ENCODE data around the gene ZNF579.
A peak's percentile ranks its signal among the peaks of the same experiment; 100 is the strongest.
"Not testable (repeated sequence)": the region's sequence is repeated elsewhere in the genome, so short reads cannot be mapped to it uniquely, and the experiment has no call there.

Gene ZNF579

DNA sequence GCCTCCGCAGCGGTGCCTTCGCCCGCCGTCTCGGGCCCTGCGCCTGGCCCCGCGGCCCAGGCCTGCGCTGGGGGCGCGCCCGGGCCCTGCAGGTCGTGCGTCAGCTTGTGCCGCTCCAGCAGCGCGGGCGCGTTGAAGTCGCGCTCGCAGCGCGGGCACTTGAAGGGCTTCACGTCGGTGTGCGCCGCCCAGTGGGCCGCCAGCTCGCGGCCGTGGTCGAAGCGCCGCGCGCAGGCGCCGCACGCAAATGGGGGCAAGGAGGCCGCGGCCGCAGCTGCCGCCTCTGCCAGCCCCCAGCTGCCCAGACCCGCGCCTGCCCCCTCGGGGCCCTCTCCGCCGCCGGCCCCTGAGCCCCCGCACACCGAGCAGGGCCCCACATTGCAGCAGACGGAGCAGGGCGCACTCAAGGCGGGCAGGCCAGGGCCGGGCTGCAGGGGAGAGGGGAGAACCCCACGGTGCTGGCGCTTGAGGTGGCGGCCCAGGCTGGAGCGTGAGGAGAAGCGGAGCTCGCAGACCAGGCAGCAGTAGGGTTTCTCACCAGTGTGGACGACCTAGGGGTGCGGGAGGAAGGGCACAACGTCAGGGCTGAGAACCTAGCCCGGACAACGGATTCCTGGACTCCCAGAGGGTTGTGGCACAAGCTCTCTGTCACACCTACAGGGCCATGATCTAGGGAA is 12.6 kb upstream of the ZNF579 start:
- no peak for DNase-seq (ENCODE audit: low read depth)

DNA sequence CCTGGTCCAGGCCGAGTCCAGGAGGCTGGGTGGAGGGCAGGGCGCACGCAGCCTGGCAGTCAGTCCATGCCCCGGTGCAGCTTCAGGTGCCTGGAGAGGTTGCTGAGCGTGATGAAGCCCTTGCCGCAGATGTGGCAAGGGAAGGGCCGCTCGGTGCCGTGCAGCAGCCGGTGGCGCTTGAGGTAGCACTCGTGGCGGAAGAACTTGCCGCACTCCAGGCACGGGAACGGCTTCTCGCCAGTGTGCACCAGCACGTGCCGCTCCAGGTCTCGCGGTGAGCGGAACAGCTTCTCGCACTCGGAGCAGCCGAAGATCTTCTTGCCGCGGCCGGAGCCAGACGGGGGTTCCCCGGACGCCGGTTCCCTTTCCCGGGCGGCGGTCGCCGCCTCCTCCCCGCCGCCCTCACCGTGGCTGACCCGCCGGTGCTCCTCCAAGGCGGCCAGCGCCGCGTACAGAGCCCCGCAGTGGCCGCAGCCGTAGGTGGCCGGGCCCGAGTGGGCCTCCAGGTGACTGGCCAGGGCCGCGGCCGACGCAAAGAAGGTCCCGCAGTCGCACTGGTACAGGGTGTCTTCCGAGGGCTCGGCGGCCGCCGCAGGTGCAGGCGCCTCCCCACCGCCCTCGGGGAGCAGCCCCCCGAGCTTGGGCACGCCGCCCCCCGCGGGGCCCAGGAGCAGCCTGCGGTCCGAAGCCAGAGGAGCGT is 11.9 kb upstream of the ZNF579 start:
- DNase-seq (ENCODE audit: low read depth): no peak

- DNase-seq (ENCODE audit: low read depth): no peak
These were observed 10.9 kb upstream of the ZNF579 start for GRCh38 chr19:55591555-55591954.

- DNase-seq (ENCODE audit: low read depth): no peak
These were observed 10.0 kb upstream of the ZNF579 start for GRCh38 chr19:55590617-55591016.

DNA sequence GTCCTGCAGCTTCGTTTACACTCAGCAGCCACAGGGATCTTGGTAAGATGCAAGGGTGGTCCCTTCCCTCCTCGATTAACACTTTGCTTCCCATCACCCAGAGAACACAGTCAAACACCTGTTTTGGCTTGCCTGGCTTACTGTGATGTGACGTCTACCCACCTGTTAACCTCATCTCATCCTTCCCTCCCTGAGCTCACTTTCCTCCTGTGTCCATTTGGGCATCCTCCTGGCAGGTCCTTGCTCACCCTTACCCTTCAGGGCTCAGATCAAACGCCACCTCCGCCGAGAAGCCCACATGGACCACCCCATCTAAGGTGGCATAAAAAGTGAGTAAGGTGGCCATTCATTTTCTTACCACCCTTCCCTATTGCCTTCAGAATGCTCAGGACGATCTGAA is 9.5 kb upstream of the ZNF579 start:
- DNase-seq (ENCODE audit: low read depth): no peak

DNA sequence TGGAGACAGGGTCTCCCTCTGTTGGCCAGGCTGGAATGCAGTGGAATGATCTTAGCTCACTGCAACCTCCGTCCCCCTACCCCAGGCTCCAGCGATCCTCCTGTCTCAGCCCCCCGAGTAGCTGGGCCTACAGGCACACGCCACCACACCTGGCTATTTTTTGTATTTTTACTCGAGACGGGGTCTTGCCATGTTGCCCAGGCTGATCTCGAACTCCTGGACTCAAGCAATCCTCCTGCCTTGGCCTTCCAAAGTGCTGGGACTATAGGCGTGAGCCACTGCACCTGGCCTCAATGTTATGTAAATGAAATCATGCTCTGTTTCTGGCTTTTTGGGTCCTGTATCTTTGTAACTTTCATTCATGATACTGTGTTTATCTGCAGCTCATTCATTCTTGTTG is 8.1 kb upstream of the ZNF579 start:
- no peak for DNase-seq (ENCODE audit: low read depth)

GRCh38 chr19:55586976-55587668 is 6.5 kb upstream of the ZNF579 start:
- DNase-seq (ENCODE audit: low read depth): peak; percentile 84

- DNase-seq (ENCODE audit: low read depth): no peak
These were observed 5.2 kb upstream of the ZNF579 start for GRCh38 chr19:55585658-55586339.

GRCh38 chr19:55584871-55585270 is 4.2 kb upstream of the ZNF579 start:
- DNase-seq (ENCODE audit: low read depth): no peak

DNA sequence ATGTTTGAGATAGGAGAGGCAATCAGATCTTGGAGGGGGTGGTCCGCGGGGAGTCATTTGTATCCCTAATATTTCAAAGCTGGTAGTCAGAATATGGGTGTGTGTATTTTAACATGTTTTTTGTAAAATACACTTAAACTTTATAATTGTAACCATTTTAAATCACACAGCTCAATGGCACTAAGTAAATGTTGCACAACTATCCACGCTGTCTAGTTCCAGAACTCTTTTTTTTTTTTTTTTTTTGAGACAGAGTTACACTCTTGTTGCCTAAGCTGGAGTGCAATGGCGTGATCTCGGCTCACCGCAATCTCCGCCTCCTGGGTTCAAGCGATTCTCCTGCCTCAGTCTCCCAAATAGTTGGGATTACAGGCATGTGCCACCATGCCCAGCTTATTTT is 3.2 kb upstream of the ZNF579 start:
- not testable (repeated sequence) for DNase-seq (ENCODE audit: low read depth)

GRCh38 chr19:55582284-55582683 is 1.6 kb upstream of the ZNF579 start:
- not testable (repeated sequence) for DNase-seq (ENCODE audit: low read depth)

DNA sequence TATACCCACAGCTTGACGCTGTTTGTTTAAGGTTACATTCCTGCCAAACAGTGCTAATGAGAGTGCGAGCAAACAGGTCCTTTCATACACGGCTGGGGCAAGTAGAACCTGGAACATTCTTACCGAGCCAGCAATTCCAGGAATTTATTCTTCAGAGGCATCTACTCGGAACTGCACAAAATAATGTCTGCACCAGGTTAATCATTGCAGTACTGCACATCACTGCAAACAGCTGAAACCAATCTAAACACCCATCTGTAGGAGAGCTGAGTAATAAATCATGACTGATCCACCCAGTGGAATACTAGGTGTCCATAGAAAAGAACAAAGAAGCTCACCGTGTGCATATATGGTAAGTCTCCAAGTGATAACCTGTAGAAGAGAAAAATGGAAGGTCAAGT is 1.2 kb upstream of the ZNF579 start:
- DNase-seq (ENCODE audit: low read depth): no peak

DNA sequence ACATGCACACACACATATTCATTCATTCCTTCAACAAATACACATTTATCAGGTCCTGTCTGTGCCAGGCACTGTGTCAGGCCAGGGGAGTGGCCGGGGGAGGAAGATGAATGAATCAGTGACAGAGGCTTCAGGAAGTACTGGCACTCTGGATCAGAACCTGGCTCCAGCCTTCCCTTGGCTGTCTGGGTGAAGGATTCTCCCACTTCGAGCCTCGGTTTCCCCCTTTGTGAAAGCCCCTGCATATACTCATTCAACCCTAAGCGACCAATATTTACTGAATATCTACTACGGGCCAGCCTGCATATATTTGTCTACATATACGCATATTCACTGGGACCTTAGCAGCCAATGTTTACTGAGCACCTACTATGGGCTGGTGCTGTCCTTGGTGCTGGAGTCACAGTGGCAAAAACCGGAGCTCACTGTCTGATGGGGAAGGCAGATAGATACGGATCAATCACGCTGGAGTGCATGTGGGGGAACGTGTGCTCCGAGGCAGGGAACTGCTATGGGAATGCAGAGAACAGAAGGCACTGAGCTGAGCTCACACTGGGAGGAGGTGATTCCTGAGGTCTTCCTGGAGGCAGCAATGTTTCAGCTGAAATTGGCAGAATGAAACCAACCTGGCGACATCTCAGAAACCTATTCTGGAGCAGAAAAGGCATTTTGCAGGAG is 636 bp upstream of the ZNF579 start:
- no peak for DNase-seq (ENCODE audit: low read depth)

DNA sequence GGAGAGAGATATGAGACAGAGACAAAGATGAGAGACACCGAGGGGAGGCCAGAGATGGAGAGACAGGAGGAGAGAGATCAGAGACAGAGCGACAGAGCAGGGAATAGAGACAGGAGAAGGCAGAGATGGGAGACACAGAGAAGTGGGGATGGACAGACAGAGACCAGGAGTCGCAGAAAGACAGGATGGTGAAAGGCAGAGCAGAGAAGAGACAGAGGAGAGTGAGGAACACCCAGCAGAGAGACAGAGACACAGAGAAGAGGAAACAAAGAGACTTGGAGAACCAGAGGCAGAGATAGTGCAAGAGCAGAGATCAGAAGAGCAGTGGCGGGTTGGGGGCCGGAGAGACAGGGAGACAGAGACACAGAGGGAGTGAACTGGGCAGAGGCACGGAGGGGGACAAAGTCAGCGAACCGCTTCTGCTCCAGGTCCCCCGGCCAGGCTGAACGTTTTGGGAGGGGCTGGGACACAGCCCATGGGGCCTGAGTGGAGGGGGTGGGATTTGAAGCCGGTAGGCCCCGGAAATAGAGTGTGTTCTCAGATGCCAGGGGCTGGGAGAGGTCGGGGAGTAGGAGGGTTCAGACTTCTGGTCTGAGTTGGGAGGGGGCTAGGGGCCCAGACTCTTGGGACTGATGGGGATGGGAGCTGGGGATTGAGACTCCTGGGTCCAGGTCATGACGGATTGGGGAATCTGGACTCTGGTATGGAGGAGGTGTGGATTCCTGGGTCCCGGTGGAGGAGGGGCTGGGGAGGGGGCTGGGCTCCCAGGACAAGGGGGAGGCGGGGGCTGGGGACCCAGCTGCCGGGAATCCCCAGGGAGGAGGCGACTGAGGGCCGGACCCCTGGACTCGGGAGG is 654 bp downstream of the ZNF579 start:
- DNase-seq (ENCODE audit: low read depth): no peak

DNA sequence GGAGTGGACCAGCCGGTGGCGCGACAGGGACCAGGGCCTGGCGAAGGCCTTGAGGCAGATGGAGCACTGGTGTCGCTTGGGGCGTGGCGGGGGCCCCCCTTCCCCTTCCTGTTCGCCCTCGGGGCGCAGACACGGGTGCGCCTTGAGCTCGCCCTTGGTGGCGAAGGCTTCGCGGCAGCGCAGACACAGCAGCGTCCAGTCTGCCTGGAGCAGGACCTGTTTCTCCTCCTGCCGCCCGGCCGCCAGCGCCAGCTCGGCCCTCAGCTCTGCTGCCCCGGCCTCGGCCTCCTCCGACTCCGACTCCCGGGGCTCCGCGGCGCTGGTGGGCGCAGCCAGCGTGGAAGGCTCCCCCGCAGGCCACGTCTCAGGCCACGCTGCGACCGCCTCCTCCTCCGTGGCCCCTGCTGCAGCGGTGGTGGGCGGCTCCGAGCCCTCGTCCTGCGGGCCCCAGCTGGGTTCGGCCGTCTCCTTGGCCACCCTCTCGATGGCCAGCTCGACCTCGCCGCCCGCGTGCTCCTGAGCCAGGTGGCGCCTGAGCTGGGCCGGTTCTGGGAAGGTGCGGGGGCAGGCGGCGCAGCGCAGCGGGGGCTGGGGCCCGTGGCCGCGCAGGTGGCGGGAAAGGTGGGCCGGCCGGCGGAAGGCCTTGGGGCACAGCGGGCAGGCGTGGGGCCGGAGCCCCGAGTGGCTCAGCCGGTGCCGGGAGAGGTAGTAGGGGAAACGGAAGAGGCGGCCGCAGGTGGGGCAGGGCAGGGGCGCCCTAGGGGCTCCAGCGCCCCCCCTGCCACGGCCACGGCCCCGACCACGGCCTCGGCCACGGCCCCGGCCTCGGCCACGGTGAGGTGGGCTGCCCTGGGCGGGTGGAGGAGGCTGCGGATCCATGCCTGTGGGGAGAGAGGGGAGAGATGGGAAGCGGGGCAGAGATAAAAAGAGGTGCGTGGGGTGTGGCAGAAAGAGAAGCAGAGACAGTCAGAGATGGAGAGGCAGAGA is 1.6 kb downstream of the ZNF579 start:
- DNase-seq (ENCODE audit: low read depth): no peak

GRCh38 chr19:55578031-55578760 is 2.5 kb downstream of the ZNF579 start:
- no peak for DNase-seq (ENCODE audit: low read depth)

DNA sequence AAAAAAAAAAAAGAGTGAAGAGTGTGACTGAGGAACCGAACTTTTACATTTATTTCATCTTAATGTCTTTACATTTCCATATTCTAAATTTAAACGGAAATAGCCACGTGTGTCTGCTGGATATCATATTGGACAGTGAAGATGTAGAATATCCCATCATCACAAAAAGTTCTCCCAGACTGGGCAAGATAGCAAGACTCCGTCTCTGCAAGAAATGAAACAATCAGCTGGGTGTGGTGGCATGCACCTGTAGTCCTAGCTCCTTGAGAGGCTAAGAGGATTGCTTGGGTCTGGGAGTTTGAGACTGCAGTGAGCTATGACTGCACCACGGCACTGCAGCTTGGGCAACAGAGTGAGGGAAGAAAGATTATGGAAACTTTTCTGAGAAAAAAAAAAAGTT is 3.9 kb downstream of the ZNF579 start:
- no peak for DNase-seq (ENCODE audit: low read depth)

DNA sequence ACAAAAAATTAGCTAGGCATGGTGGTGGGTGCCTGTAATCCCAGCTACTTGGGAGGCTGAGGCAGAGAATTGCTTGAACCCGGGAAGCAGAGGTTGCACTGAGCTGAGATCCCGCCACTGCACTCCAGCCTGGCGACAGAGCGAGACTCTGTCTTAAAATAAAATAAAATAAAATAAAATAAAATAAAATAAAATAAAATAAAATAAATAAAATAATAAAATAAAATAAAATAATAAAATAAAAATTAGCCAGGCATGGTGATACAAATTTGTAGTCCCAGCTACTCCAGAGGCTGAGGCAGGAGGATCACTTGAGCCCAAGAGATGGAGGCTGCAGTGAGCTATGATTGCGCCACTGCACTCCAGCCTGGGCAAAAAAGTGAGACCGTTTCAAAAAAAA is 6.7 kb downstream of the ZNF579 start:
- not testable (repeated sequence) for DNase-seq (ENCODE audit: low read depth)

GRCh38 chr19:55569477-55569876 is 11.2 kb downstream of the ZNF579 start:
- DNase-seq (ENCODE audit: low read depth): not testable (repeated sequence)

Measured in stimulated activated CD8-positive, alpha-beta memory T cell treated with anti-CD3 and anti-CD28 coated beads, Interleukin-15, amount 100 ng/mL, for 1 hour (primary cell).